Loucy (cell line): ENCODE results near the gene OR1I1.

Source experiments
- CTCF ChIP-seq: fragments of 200-600 bp; sonication (generic); conservative IDR thresholded peaks from 2 replicates; pipeline ENCODE4 v1.5.1; 2014; ENCODE audit warnings: mild to moderate bottlenecking, antibody characterized with exemption, low read length
- EZH2phosphoT487 ChIP-seq: fragments of 200-600 bp; IDR thresholded peaks from 2 replicates; pipeline ENCODE4 v1.6.1; 2018; ENCODE audit warnings: antibody characterized with exemption, mild to moderate bottlenecking, moderate library complexity, borderline replicate concordance

- TF ChIP-seq CTCF (no peak), EZH2phosphoT487 (no peak)
Measured at GRCh38 chr19:15108845-15109767, 27.1 kb downstream of the OR1I1 start.
